Tibial nerve (tissue), 4 donors: ENCODE results near the gene TFEB. TPM values are rescaled to one million over a fixed set of nuclear protein-coding genes. Genes with fewer than 3 reads are reported as not detected.

Experiments used
- DNase-seq, 2 donors: peaks; one replicate each; pipeline ENCODE4 v3.0.0-alpha.2; 2019; ENCODE audit warnings: low spot score in 2 of 2
- H3K27ac ChIP-seq, 4 donors: fragments of 200-600 bp; sonication (generic) in 3 of 4; one replicate each; pipeline ENCODE4 v1.5.1; 2017 to 2019; ENCODE audit warnings: mild to moderate bottlenecking in 1 of 4
- H3K27me3 ChIP-seq, 2 donors: fragments of 200-600 bp; sonication (generic) in 1 of 2; one replicate each; pipeline versions ENCODE4 v1.5.1 to v1.6.0; 2017 to 2019
- H3K36me3 ChIP-seq, 3 donors: fragments of 200-600 bp; sonication (generic); one replicate each; pipeline ENCODE4 v1.5.1; 2018 to 2019
- H3K4me1 ChIP-seq, 4 donors: fragments of 200-600 bp; sonication (generic) in 3 of 4; one replicate each; pipeline ENCODE4 v1.5.1; 2017 to 2019
- H3K4me3 ChIP-seq, 4 donors: fragments of 200-600 bp; sonication (generic) in 3 of 4; one replicate each; pipeline ENCODE4 v1.5.1; 2017 to 2019; ENCODE audit warnings: mild to moderate bottlenecking in 1 of 4, moderate library complexity in 1 of 4
- H3K9me3 ChIP-seq, 4 donors: fragments of 200-600 bp; sonication (generic) in 3 of 4; one replicate each; pipeline ENCODE4 v1.5.1; 2017 to 2019
- EP300 ChIP-seq, 2 donors: sonication (generic); formaldehyde crosslinking; IDR thresholded peaks; one replicate each; pipeline ENCODE4 v1.6.1; 2017; ENCODE audit warnings: antibody characterized with exemption in 2 of 2, mild to moderate bottlenecking in 1 of 2
- POLR2A ChIP-seq, 2 donors: fragments of 450-650 bp; IDR thresholded peaks; one replicate each; pipeline ENCODE4 v1.6.1; 2017; ENCODE audit warnings: antibody characterized with exemption in 2 of 2, mild to moderate bottlenecking in 2 of 2, moderate library complexity in 2 of 2
- WGBS, 2 donors: methylation state at CpG; one replicate each; pipeline ENCODE4 v1.1.5; 2018; 5-methylcytosine and 5-hydroxymethylcytosine counted together
- total RNA-seq, 4 donors: library from RNA; depleted of rRNA; stranded (reverse); fragments of >200 nt; gene quantifications; one replicate each; pipeline ENCODE4 v1.1.0, GENCODE V29; 2016
- TF ChIP-seq, protein P1 (sequence below), 5 experiments: fragments of 200-600 bp in 3 of 5; fragments of 450-650 bp in 2 of 5; sonication (generic) in 3 of 5; IDR thresholded peaks; one replicate each; pipeline ENCODE4 v1.5.1; 2016 to 2019; ENCODE audit warnings: antibody characterized with exemption in 5 of 5, mild to moderate bottlenecking in 3 of 5, moderate library complexity in 2 of 5

TFEB gene
- total RNA-seq, 4 donors from 2014 or later: 19.2 to 28.8 (median 20.6) TPM

DNA sequence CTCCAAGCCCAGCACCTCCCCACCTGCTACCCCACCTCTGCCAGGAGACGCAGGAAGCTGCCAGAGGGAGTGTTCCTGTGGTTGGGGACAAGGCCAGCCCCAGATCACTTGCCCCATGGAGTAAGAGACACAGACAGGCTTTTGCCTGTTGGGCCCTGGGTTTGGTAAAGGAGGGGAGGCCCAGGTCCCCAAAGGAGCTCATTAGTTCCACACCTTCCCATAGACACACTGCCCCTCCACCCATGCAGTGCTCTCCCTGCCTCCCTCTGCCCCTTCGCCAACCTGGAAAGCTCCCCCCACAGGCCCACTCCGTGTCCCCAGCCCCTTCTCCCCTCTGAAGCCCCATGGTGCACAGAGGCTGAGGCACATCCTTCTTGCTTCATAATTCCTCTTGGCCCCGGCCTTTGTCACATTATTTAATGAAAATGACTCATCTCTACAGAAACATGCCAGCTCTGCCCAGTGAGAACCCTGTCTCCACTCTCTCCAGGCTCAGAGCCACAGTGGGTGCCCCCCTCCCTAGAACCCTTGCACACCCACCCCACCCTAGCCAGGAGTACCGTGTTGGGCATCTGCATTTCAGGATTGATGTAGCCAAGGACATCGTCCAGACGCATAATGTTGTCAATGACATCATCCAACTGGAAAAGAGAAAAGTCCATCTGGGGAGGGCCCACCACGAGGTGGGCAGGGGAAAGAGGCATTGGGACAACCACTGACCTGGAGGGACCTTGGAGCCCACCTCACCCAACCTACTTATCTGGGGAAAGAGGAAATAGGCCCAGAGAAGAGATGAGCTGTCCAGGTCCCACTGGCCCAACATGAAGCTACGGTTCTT lies 46.0 kb downstream of the TFEB start:
- Histone ChIP-seq H3K27me3 (no peaks in the 10 kb centered on the region), H3K27ac (peak overlapping the region in 2 of 4 donors; percentile 50 to 73), H3K9me3 (no peaks in the 10 kb centered on the region), H3K36me3 (peaks cover 0 to 72% (median 10%) of the 10 kb centered on the region in 3 donors), H3K4me3 (no peak overlapping the region), H3K4me1 (peaks cover 0 to 26% (median 8%) of the 10 kb centered on the region in 4 donors)
- TF ChIP-seq, protein P1, sequence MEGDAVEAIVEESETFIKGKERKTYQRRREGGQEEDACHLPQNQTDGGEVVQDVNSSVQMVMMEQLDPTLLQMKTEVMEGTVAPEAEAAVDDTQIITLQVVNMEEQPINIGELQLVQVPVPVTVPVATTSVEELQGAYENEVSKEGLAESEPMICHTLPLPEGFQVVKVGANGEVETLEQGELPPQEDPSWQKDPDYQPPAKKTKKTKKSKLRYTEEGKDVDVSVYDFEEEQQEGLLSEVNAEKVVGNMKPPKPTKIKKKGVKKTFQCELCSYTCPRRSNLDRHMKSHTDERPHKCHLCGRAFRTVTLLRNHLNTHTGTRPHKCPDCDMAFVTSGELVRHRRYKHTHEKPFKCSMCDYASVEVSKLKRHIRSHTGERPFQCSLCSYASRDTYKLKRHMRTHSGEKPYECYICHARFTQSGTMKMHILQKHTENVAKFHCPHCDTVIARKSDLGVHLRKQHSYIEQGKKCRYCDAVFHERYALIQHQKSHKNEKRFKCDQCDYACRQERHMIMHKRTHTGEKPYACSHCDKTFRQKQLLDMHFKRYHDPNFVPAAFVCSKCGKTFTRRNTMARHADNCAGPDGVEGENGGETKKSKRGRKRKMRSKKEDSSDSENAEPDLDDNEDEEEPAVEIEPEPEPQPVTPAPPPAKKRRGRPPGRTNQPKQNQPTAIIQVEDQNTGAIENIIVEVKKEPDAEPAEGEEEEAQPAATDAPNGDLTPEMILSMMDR (IDR thresholded peaks at IDR 0.05): no peak
- TF ChIP-seq EP300 (IDR thresholded peaks at IDR 0.05): no peak
- no peak for TF ChIP-seq POLR2A (IDR thresholded peaks at IDR 0.05)
- 51 to 53% methylated on average over 9 of the region's 9 CpGs for WGBS, 2 donors
- DNase-seq: no peak

- no peak for TF ChIP-seq POLR2A (IDR thresholded peaks at IDR 0.05)
- TF ChIP-seq, protein P1 (IDR thresholded peaks at IDR 0.05): no peak
- TF ChIP-seq EP300 (IDR thresholded peaks at IDR 0.05): no peak
- peaks cover 0 to 76% (median 10%) of the 10 kb centered on the region in 3 donors for H3K36me3 ChIP-seq
- H3K9me3 ChIP-seq: no peaks in the 10 kb centered on the region
- H3K4me1 ChIP-seq: peaks cover 0 to 24% (median 6%) of the 10 kb centered on the region in 4 donors
- H3K27me3 ChIP-seq: no peaks in the 10 kb centered on the region
- peak overlapping the region in 2 of 4 donors; percentile 50 to 73 for H3K27ac ChIP-seq
- WGBS, 2 donors: 67 to 75% methylated on average over 5 of the region's 5 CpGs
- DNase-seq: no peak
- H3K4me3 ChIP-seq: no peak overlapping the region
These were observed 47.0 kb downstream of the TFEB start for GRCh38 chr6:41688256-41688965.

DNA sequence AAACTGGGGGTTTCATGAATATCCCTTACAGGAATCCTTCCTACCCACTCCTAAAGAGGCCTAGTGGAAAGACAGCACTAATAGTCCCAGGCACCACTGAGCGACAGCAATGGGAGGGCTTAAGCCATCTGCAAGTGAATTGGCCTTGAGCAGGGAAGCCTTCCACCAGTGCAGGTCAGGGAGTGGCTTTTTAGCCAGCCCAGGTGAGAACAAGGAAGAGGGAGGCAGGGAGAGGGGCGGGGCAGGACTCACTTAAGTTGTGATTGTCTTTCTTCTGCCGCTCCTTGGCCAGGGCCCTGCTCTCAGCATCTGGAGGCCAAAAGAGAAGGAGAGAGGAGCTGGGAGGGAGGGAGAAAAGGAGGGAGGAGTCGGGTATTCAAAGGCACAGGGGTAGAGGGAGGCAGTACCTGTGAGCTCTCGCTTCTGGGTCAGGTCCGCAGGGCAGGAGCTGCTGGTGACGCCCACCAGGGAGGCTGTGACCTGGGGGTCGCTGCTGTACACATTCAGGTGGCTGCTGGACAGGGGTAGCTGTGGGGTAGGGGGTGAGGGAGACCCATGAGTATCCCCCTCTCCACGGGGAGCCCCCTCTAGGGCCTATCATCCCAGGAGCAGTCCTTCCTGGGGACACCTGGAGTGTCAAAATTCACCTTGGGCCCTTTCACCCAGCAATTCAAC lies 47.8 kb downstream of the TFEB start:
- 72 to 85% methylated on average over 9 of the region's 9 CpGs for WGBS, 2 donors
- no peaks in the 10 kb centered on the region for H3K27me3 ChIP-seq
- no peak overlapping the region for H3K4me3 ChIP-seq
- DNase-seq: no peak
- H3K9me3 ChIP-seq: no peaks in the 10 kb centered on the region
- peak overlapping the region in 2 of 4 donors; percentile 28 to 50 for H3K27ac ChIP-seq
- TF ChIP-seq EP300 (IDR thresholded peaks at IDR 0.05) (no peak), POLR2A (IDR thresholded peaks at IDR 0.05) (no peak)
- TF ChIP-seq, protein P1 (IDR thresholded peaks at IDR 0.05): no peak
- H3K4me1 ChIP-seq: peaks cover 0 to 24% (median 11%) of the 10 kb centered on the region in 4 donors
- peaks cover 0 to 76% (median 10%) of the 10 kb centered on the region in 3 donors for H3K36me3 ChIP-seq

DNA sequence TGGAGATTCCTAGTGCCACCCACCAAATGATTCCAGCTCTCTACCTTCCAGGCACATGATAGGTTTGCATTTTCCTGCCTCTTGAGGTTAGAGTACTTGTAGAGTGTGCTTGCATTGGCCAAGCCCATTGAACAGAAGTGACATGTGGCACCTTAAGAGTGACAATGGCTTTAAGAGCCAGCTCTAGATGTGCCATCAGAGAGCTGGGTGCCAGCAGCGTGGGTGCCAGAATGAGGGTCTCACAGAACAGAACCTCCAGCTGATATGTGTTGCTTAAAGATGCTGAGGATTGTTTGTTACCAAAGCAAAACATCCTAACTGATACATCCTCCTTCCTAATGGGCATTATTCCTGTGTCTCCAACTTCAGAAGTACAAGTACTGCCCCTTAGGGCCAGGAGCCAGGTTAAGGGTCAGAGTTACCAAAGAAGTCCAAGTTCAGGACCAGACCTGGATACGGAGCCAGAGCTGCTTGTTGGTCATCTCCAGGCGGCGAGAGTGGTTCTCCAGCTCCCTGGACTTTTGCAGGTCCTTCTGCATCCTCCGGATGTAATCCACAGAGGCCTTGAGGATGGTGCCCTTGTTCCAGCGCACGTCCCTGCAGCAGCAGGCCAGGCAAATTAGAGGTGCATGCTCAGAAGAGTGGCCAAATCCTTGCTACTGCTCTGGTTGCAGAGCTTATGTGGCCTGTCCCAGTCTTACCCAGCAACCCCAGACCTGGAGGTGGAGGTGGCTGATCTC lies 49.6 kb downstream of the TFEB start:
- no peak overlapping the region for H3K27ac ChIP-seq
- DNase-seq: no peak
- H3K4me1 ChIP-seq: peaks cover 0 to 30% (median 17%) of the 10 kb centered on the region in 4 donors
- H3K27me3 ChIP-seq: no peaks in the 10 kb centered on the region
- H3K9me3 ChIP-seq: no peaks in the 10 kb centered on the region
- TF ChIP-seq POLR2A (IDR thresholded peaks at IDR 0.05): no peak
- TF ChIP-seq EP300 (IDR thresholded peaks at IDR 0.05): no peak
- TF ChIP-seq, protein P1 (IDR thresholded peaks at IDR 0.05): no peak
- no peak overlapping the region for H3K4me3 ChIP-seq
- H3K36me3 ChIP-seq: peaks cover 0 to 67% (median 9%) of the 10 kb centered on the region in 3 donors
- WGBS, 2 donors: 84 to 89% methylated on average over 5 to 7 of the region's 7 CpGs
